Measurements from ENCODE around the gene PLSCR1.
"Not testable (repeated sequence)": the region's sequence is repeated elsewhere in the genome, so short reads cannot be mapped to it uniquely, and the experiment has no call there.

The PLSCR1 gene

GRCh38 chr3:146496726-146497125 is 47.7 kb downstream of the PLSCR1 start:
- Histone ChIP-seq H3K9ac (ENCODE audit: low read depth, low read length) (no peak overlapping the region), H3K4me1 (ENCODE audit: insufficient read depth, low read length) (no peaks in the 10 kb centered on the region), H3K9me3 (ENCODE audit: control insufficient read depth, insufficient read depth, low read length) (no peaks in the 10 kb centered on the region), H3K36me3 (ENCODE audit: insufficient read depth, low read length) (no peaks in the 10 kb centered on the region)

GRCh38 chr3:146496251-146496650 is 48.2 kb downstream of the PLSCR1 start:
- Histone ChIP-seq H3K4me1 (ENCODE audit: insufficient read depth, low read length) (no peaks in the 10 kb centered on the region), H3K36me3 (ENCODE audit: insufficient read depth, low read length) (no peaks in the 10 kb centered on the region), H3K9ac (ENCODE audit: low read depth, low read length) (no peak overlapping the region), H3K9me3 (ENCODE audit: control insufficient read depth, insufficient read depth, low read length) (no peaks in the 10 kb centered on the region)

- Histone ChIP-seq H3K36me3 (ENCODE audit: insufficient read depth, low read length) (no peaks in the 10 kb centered on the region), H3K9me3 (ENCODE audit: control insufficient read depth, insufficient read depth, low read length) (no peaks in the 10 kb centered on the region), H3K4me1 (ENCODE audit: insufficient read depth, low read length) (no peaks in the 10 kb centered on the region), H3K9ac (ENCODE audit: low read depth, low read length) (no peak overlapping the region)
Measured at GRCh38 chr3:146493761-146494160, 50.6 kb downstream of the PLSCR1 start.

- H3K36me3 ChIP-seq (ENCODE audit: insufficient read depth, low read length) = no peaks in the 10 kb centered on the region
- H3K4me1 ChIP-seq (ENCODE audit: insufficient read depth, low read length) = no peaks in the 10 kb centered on the region
- no peak overlapping the region for H3K9ac ChIP-seq (ENCODE audit: low read depth, low read length)
- H3K9me3 ChIP-seq (ENCODE audit: control insufficient read depth, insufficient read depth, low read length) = no peaks in the 10 kb centered on the region
Measured at GRCh38 chr3:146493221-146493620, 51.2 kb downstream of the PLSCR1 start.

- Histone ChIP-seq H3K9ac (ENCODE audit: low read depth, low read length) (no peak overlapping the region), H3K9me3 (ENCODE audit: control insufficient read depth, insufficient read depth, low read length) (no peaks in the 10 kb centered on the region), H3K36me3 (ENCODE audit: insufficient read depth, low read length) (no peaks in the 10 kb centered on the region), H3K4me1 (ENCODE audit: insufficient read depth, low read length) (no peaks in the 10 kb centered on the region)
Measured at GRCh38 chr3:146491303-146491702, 53.1 kb downstream of the PLSCR1 start.

GRCh38 chr3:146485297-146485696 is 59.1 kb downstream of the PLSCR1 start:
- H3K36me3 ChIP-seq (ENCODE audit: insufficient read depth, low read length) = no peaks in the 10 kb centered on the region
- H3K9me3 ChIP-seq (ENCODE audit: control insufficient read depth, insufficient read depth, low read length) = no peaks in the 10 kb centered on the region; the same call in 1 of the 2 replicates
- H3K9ac ChIP-seq (ENCODE audit: low read depth, low read length) = no peak overlapping the region
- no peaks in the 10 kb centered on the region for H3K4me1 ChIP-seq (ENCODE audit: insufficient read depth, low read length)

- no peak overlapping the region for H3K9ac ChIP-seq (ENCODE audit: low read depth, low read length)
- H3K36me3 ChIP-seq (ENCODE audit: insufficient read depth, low read length) = no peaks in the 10 kb centered on the region
Measured at GRCh38 chr3:146476094-146476740, 68.2 kb downstream of the PLSCR1 start.

GRCh38 chr3:146474976-146475375 is 69.4 kb downstream of the PLSCR1 start:
- H3K36me3 ChIP-seq (ENCODE audit: insufficient read depth, low read length); H3K9ac ChIP-seq (ENCODE audit: low read depth, low read length); H3K4me1 ChIP-seq (ENCODE audit: insufficient read depth, low read length); H3K9me3 ChIP-seq (ENCODE audit: control insufficient read depth, insufficient read depth, low read length): not testable (repeated sequence)

More at GRCh38 chr3:146476094-146476740, 68.2 kb downstream of the PLSCR1 start:
- Histone ChIP-seq H3K4me1 (ENCODE audit: insufficient read depth, low read length) (no peaks in the 10 kb centered on the region), H3K9me3 (ENCODE audit: control insufficient read depth, insufficient read depth, low read length) (no peaks in the 10 kb centered on the region)

- Histone ChIP-seq H3K9me3 (ENCODE audit: control insufficient read depth, insufficient read depth, low read length) (no peaks in the 10 kb centered on the region), H3K36me3 (ENCODE audit: insufficient read depth, low read length) (no peaks in the 10 kb centered on the region), H3K9ac (ENCODE audit: low read depth, low read length) (no peak overlapping the region)
Measured at GRCh38 chr3:146473726-146474125, 70.7 kb downstream of the PLSCR1 start.

GRCh38 chr3:146472611-146473010 is 71.8 kb downstream of the PLSCR1 start:
- Histone ChIP-seq H3K4me1 (ENCODE audit: insufficient read depth, low read length) (no peaks in the 10 kb centered on the region), H3K9ac (ENCODE audit: low read depth, low read length) (no peak overlapping the region), H3K9me3 (ENCODE audit: control insufficient read depth, insufficient read depth, low read length) (no peaks in the 10 kb centered on the region), H3K36me3 (ENCODE audit: insufficient read depth, low read length) (no peaks in the 10 kb centered on the region)

More at GRCh38 chr3:146473726-146474125, 70.7 kb downstream of the PLSCR1 start:
- no peaks in the 10 kb centered on the region for H3K4me1 ChIP-seq (ENCODE audit: insufficient read depth, low read length)

GRCh38 chr3:146471012-146471411 is 73.4 kb downstream of the PLSCR1 start:
- Histone ChIP-seq H3K9me3 (ENCODE audit: control insufficient read depth, insufficient read depth, low read length) (no peaks in the 10 kb centered on the region), H3K36me3 (ENCODE audit: insufficient read depth, low read length) (no peaks in the 10 kb centered on the region), H3K9ac (ENCODE audit: low read depth, low read length) (no peak overlapping the region), H3K4me1 (ENCODE audit: insufficient read depth, low read length) (no peaks in the 10 kb centered on the region)

GRCh38 chr3:146470425-146470990 is 73.9 kb downstream of the PLSCR1 start:
- H3K9me3 ChIP-seq (ENCODE audit: control insufficient read depth, insufficient read depth, low read length) = no peaks in the 10 kb centered on the region
- H3K9ac ChIP-seq (ENCODE audit: low read depth, low read length) = no peak overlapping the region
- H3K36me3 ChIP-seq (ENCODE audit: insufficient read depth, low read length) = no peaks in the 10 kb centered on the region
- H3K4me1 ChIP-seq (ENCODE audit: insufficient read depth, low read length) = no peaks in the 10 kb centered on the region

- Histone ChIP-seq H3K4me1 (ENCODE audit: insufficient read depth, low read length) (no peaks in the 10 kb centered on the region), H3K9me3 (ENCODE audit: control insufficient read depth, insufficient read depth, low read length) (no peaks in the 10 kb centered on the region), H3K36me3 (ENCODE audit: insufficient read depth, low read length) (no peaks in the 10 kb centered on the region), H3K9ac (ENCODE audit: low read depth, low read length) (peak within 1 kb of the TSS; percentile 35)
Measured at GRCh38 chr3:146469150-146470017, 75.0 kb downstream of the PLSCR1 start, which contains the start of gene PLSCR2. Gene PLSCR2, minus strand, starts transcription at chr3:146469561. Its CDS starts 9,657 bp downstream, at chr3:146459904.

- Histone ChIP-seq H3K36me3 (ENCODE audit: insufficient read depth, low read length) (no peaks in the 10 kb centered on the region), H3K9ac (ENCODE audit: low read depth, low read length) (no peak overlapping the region), H3K9me3 (ENCODE audit: control insufficient read depth, insufficient read depth, low read length) (no peaks in the 10 kb centered on the region), H3K4me1 (ENCODE audit: insufficient read depth, low read length) (no peaks in the 10 kb centered on the region)
Measured at GRCh38 chr3:146468671-146469149, 75.7 kb downstream of the PLSCR1 start.

Data from ES-I3 (cell line).